GM18498 (cell line): ENCODE measurements around the gene FAM83D.

ENCODE experiments used
- ATAC-seq: cut with Tn5 transposase; IDR thresholded peaks from one replicate; pipeline ENCODE4 v1.9.1; 2021; ENCODE audit warnings: mild to moderate bottlenecking, moderate library complexity; ENCODE audit not compliant: unreplicated experiment

FAM83D gene

DNA sequence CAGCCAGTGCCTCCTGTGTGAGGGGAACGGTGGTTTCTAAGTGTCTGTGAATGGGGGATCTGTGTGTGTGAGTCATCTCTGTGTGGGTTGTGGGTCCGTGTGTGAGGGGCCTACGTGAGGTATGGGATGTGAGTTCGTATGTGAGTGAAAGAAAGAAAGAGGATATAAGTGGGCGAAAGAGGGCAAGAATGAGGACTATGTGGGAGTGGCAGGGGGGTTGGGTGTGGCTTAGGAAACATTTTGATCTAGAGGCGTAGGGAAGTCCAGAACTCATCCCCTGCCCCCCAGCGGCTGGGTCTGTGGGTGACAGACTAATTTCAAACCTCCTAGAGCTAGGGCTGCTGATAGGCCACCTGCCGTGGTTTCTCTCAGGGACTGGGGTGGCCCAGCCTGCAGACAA, 71.4 kb downstream of the FAM83D start:
- ATAC-seq: peak; percentile 89

DNA sequence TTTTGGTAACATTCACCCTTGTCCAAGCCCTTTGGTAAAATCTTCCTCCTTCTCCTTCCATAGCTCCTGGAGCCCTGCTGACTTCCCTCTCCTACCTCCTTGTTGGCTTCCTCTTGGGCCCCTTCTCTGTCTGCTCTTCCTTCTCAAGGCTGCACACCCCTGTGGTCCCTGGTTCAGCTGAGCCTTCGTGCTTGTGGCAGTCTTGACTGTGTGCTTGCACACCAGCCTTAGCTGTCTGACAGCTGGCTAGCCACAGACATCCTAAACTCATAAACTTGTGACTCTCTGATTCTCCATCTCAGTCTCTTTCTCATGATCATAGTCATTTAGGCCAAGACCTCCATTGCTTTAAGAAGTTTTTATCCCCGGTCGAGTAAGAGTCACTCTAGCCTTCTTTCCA, 73.0 kb downstream of the FAM83D start:
- no peak for ATAC-seq

DNA sequence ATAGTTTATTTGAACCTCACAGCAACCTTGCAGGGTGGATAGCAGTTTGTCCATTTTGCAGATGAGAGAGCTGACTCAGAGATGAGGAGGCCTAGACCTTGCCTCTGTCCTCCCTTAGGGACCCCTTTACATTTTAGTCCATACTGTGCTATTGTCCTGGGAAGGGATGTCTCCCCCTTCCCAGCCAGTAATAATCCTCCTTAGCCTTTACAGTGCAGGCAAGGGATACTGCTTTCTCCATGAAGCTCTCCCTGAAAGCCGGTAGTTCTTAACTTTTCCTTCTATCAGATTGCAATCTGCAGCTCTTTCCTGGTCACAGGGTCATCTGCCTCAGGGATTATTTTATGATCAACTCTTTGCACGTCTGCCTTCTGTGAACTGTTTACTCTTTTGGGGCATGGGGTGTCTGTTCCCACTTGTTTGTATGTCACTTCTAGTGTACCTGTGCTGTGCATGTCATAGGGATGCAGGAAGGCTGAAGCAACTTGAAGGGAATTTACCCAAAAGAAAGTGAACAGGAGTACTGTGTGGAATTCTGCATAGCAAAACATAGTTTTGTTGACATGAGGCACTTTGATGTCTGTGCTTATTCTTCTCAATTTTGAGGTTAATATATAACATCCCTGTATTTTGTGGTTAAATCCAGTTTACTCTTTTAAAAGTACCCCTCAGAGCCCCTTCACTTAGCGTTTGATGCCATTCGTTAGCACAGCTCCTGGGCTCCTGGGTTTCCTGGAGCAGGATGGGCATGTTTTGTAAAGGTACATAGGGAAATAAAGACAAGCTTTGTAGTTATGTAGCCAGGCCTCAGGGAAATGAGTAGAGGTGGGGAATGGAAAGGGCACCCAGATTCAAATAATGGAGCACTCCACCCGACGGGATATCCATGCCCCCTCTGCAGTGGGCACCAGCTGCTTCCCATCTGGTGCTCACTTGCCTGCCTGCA, 74.0 kb downstream of the FAM83D start:
- no peak for ATAC-seq
